OCI-LY3 (cell line): ENCODE results near the gene UGT1A3.

Experiments used
- EZH2phosphoT487 ChIP-seq: fragments of 200-600 bp; shearing (Covaris generic); IDR thresholded peaks from 2 replicates; pipeline ENCODE4 v1.6.1; 2018; ENCODE audit warnings: antibody characterized with exemption, mixed run types, low read depth
- TF ChIP-seq, protein P1 (sequence below): fragments of 200-600, 300-600 bp; sonication (generic); IDR thresholded peaks from 2 replicates; pipeline ENCODE4 v1.5.1; 2014; ENCODE audit warnings: antibody characterized with exemption, low read length, low read depth

DNA sequence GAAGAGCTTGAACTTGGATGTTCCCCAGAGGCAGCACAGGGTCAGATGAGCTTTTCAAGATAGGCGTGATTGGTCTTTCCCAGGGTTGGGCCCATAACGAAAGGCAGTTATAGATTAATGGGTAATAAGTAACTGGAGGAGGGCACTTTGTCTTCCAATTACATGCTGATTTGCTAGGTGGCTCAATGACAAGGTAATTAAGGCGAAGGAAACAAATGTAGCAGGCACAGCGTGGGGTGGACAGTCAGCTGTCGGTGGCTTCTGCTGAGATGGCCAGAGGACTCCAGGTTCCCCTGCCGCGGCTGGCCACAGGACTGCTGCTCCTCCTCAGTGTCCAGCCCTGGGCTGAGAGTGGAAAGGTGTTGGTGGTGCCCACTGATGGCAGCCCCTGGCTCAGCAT, 10.3 kb upstream of the UGT1A3 start, which contains the start of gene UGT1A4:
- TF ChIP-seq, protein P1, sequence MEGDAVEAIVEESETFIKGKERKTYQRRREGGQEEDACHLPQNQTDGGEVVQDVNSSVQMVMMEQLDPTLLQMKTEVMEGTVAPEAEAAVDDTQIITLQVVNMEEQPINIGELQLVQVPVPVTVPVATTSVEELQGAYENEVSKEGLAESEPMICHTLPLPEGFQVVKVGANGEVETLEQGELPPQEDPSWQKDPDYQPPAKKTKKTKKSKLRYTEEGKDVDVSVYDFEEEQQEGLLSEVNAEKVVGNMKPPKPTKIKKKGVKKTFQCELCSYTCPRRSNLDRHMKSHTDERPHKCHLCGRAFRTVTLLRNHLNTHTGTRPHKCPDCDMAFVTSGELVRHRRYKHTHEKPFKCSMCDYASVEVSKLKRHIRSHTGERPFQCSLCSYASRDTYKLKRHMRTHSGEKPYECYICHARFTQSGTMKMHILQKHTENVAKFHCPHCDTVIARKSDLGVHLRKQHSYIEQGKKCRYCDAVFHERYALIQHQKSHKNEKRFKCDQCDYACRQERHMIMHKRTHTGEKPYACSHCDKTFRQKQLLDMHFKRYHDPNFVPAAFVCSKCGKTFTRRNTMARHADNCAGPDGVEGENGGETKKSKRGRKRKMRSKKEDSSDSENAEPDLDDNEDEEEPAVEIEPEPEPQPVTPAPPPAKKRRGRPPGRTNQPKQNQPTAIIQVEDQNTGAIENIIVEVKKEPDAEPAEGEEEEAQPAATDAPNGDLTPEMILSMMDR, result no peak
- TF ChIP-seq EZH2phosphoT487, result no peak
